HG03432 (cell line): ENCODE measurements around the gene WDR62.

ENCODE experiments used
- ATAC-seq: cut with Tn5 transposase; IDR thresholded peaks from one replicate; pipeline ENCODE4 v1.9.1; 2021; ENCODE audit warnings: mild to moderate bottlenecking, moderate library complexity; ENCODE audit not compliant: unreplicated experiment

Gene WDR62

GRCh38 chr19:36139473-36140303 lies 85.0 kb downstream of the WDR62 start, which contains the start of gene CAPNS1:
TSS of gene CAPNS1 (plus strand) at chr19:36140066. CDS start at chr19:36141012, 946 bp downstream.
- ATAC-seq, result peak; percentile 81

DNA sequence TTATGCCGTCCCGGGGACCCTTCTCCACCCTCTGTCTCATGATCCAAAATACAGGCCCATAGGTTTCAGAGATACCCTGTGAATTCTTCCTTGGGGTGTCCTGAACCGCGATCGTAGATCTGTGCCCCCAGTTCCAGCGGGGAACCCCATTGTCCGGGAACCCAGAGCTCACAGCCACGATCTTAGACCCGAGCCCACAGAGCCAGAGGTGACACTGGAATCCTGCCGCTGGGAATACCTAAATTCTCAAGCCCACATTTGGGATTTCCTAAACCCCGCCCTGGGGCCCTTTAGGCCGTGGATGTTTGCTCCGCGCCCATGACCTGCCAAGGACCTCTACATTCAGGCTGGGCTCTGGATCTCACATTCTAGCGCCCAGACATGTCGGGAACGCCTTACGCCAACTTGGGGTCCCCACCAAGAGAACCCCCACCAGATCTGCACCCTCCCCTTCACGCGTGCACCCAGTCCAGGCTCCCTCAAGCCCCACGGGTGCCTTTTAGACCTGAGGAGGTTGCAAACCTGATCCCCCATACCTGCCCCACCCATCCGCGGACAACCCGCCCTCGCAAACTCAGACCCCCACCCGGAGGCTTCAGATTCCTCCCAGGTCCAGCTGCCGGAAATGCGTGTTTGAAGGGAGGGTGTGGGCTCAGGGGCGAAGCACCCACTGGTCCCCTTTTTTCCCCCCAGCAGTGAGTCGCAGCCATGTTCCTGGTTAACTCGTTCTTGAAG lies 85.8 kb downstream of the WDR62 start:
- ATAC-seq, result peak; percentile 9

- ATAC-seq, result peak; percentile 52
These were observed 86.6 kb downstream of the WDR62 start for GRCh38 chr19:36141039-36141927.

DNA sequence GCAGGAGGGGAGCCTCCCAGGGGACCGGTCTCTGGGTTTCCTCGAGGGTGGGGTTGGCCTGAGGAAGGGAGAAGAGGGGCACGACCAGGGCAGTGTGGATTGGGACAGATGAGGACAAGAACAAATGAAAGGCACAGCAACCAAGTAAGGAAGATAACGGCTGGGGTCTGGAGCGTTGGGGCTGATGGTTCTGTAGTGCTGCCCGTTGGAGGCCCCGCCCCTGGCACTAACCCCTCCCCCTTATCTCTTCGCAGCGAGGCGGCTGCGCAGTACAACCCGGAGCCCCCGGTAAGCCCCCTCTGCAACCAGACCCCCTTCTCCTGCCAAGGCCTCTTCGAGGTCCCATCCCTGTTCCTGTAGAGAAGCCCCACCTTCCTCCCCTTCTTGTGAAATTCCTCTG lies 87.3 kb downstream of the WDR62 start:
- no peak for ATAC-seq

- ATAC-seq, result no peak
These were observed 87.8 kb downstream of the WDR62 start for GRCh38 chr19:36142496-36142895.

- ATAC-seq, result no peak
These were observed 89.9 kb downstream of the WDR62 start for GRCh38 chr19:36144624-36145023.

- no peak for ATAC-seq
These were observed 95.1 kb downstream of the WDR62 start for GRCh38 chr19:36149673-36150406.

DNA sequence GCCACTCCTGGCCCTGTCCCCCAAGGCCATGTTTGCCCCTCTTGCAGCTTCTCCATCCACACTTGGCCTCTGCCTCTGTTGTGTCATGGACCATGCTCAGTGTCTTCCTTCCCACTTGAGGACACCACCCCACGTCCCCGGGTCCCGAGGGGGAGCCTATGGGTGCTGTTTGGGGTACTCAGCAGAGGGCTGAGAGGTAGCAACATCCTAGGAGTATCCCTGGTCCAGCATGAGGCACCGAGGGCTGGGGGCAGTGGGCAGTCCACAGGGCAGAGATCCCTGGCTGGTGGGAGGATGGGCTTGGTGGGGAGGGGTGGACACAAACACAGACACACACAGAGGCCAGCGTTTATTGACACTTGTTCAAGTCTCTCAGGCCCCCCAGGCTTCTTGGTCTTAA lies 95.9 kb downstream of the WDR62 start:
- no peak for ATAC-seq

- ATAC-seq, result no peak
These were observed 96.7 kb downstream of the WDR62 start for GRCh38 chr19:36151144-36152018.

DNA sequence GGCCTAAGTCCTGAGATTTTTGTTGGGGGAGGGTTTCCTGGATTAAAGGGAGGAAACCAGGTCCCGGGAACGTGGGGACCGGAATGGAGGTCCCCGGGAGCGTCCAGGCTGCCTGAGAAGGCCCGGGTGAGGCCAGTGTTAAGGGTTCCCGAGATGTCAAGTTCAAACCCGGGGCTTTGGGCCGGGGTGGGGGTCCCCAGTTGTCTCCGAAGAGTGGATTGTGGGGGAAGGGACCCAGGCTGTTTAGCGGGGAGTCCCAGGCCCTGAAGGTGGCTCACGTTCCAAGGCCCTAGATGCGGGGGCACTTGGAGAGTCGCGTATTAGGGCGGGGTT lies 97.3 kb downstream of the WDR62 start:
- no peak for ATAC-seq

- no peak for ATAC-seq
These were observed 97.8 kb downstream of the WDR62 start, which contains the start of gene COX7A1 for GRCh38 chr19:36152352-36153091. TSS of gene COX7A1 (minus strand) at chr19:36152447. CDS start at chr19:36152407, 40 bp downstream.

DNA sequence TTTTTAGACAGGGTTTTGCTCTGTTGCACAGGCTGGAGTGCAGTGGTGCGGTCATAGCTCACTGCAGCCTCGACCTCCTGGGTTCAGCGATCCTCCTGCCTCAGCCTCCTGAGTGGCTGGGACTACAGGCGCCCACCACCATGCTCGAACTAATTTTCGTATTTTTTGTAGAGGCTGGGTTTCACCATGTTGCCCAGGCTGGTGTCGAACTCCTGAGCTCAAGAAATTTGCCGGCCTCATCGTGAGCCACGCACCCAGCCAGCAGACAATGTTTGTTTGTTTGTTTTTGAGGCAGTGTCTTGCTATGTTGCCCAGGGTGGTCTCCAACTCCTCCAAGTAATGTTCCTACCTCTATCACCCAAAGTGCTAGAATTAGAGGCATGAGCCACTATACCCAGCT lies 98.4 kb downstream of the WDR62 start:
- ATAC-seq, result no peak
